Memory B cell (primary cell): ENCODE data around the gene SLC7A4.

ENCODE experiments used
- ATAC-seq: fragments of 150-1000 bp; cut with Tn5 transposase; 2 replicates; pipeline ENCODE4 v1.10.0; 2021; ENCODE audit warnings: low read depth, mild to moderate bottlenecking, moderate library complexity
- DNase-seq, 2 donors: peaks; one replicate each; pipeline ENCODE4 v3.0.0; 2022; ENCODE audit warnings: low spot score in 2 of 2
- H3K27ac Mint-ChIP-seq: one replicate; pipeline ENCODE4 v1.8.0; 2022; ENCODE audit warnings: mild to moderate bottlenecking, moderate library complexity, mixed read lengths
- H3K27me3 Mint-ChIP-seq: one replicate; pipeline ENCODE4 v1.8.0; 2022; ENCODE audit warnings: mixed read lengths
- H3K36me3 Mint-ChIP-seq: one replicate; pipeline ENCODE4 v1.8.0; 2022; ENCODE audit warnings: mild to moderate bottlenecking, mixed read lengths
- H3K4me1 Mint-ChIP-seq: one replicate; pipeline ENCODE4 v1.8.0; 2022; ENCODE audit warnings: mixed read lengths
- H3K4me3 Mint-ChIP-seq: one replicate; pipeline ENCODE4 v1.8.0; 2022; ENCODE audit warnings: mild to moderate bottlenecking, moderate library complexity, mixed read lengths
- H3K9me3 Mint-ChIP-seq: one replicate; pipeline ENCODE4 v1.8.0; 2022; ENCODE audit warnings: mixed read lengths

SLC7A4 gene

GRCh38 chr22:21025763-21026755, 6.3 kb downstream of the SLC7A4 start:
- peaks cover 3% of the 10 kb centered on the region for H3K4me1 Mint-ChIP-seq
- DNase-seq = no peak
- H3K27ac Mint-ChIP-seq = no peak overlapping the region
- no peak overlapping the region for H3K4me3 Mint-ChIP-seq
- H3K9me3 Mint-ChIP-seq = no peaks in the 10 kb centered on the region
- H3K36me3 Mint-ChIP-seq = no peaks in the 10 kb centered on the region
- peaks cover 23% of the 10 kb centered on the region for H3K27me3 Mint-ChIP-seq
- no peak for ATAC-seq

GRCh38 chr22:21025266-21025665, 7.1 kb downstream of the SLC7A4 start:
- no peak for ATAC-seq
- Mint-ChIP-seq H3K4me1 (peaks cover 3% of the 10 kb centered on the region), H3K36me3 (no peaks in the 10 kb centered on the region)

GRCh38 chr22:21022955-21023614, 9.3 kb downstream of the SLC7A4 start:
- Mint-ChIP-seq H3K9me3 (no peaks in the 10 kb centered on the region), H3K27ac (no peak overlapping the region), H3K27me3 (peaks cover 14% of the 10 kb centered on the region), H3K4me1 (peaks cover 6% of the 10 kb centered on the region), H3K4me3 (no peak overlapping the region), H3K36me3 (no peaks in the 10 kb centered on the region)
- ATAC-seq = no peak
- no peak for DNase-seq

More at GRCh38 chr22:21025266-21025665, 7.1 kb downstream of the SLC7A4 start:
- H3K4me3 Mint-ChIP-seq = no peak overlapping the region
- no peak for DNase-seq
- peaks cover 20% of the 10 kb centered on the region for H3K27me3 Mint-ChIP-seq
- H3K9me3 Mint-ChIP-seq = no peaks in the 10 kb centered on the region
- no peak overlapping the region for H3K27ac Mint-ChIP-seq

- Mint-ChIP-seq H3K9me3 (no peaks in the 10 kb centered on the region), H3K27ac (no peak overlapping the region), H3K27me3 (peaks cover 14% of the 10 kb centered on the region), H3K36me3 (no peaks in the 10 kb centered on the region), H3K4me1 (peaks cover 6% of the 10 kb centered on the region), H3K4me3 (no peak overlapping the region)
- DNase-seq = no peak
- ATAC-seq = no peak
Observed at GRCh38 chr22:21022507-21022906, 9.9 kb downstream of the SLC7A4 start.

- Mint-ChIP-seq H3K9me3 (no peaks in the 10 kb centered on the region), H3K27ac (no peak overlapping the region), H3K4me1 (peaks cover 6% of the 10 kb centered on the region), H3K4me3 (no peak overlapping the region), H3K36me3 (no peaks in the 10 kb centered on the region), H3K27me3 (peaks cover 9% of the 10 kb centered on the region)
- DNase-seq (no peak), ATAC-seq (peak; percentile 68)
Observed at GRCh38 chr22:21020802-21021429, 11.4 kb downstream of the SLC7A4 start.

- DNase-seq (no peak), ATAC-seq (no peak)
- Mint-ChIP-seq H3K9me3 (no peaks in the 10 kb centered on the region), H3K36me3 (no peaks in the 10 kb centered on the region), H3K4me3 (no peak overlapping the region), H3K27me3 (peaks cover 9% of the 10 kb centered on the region), H3K27ac (peak overlapping the region; percentile 72), H3K4me1 (peaks cover 16% of the 10 kb centered on the region)
Observed at GRCh38 chr22:21018314-21018713, 14.0 kb downstream of the SLC7A4 start.

- Mint-ChIP-seq H3K4me1 (peaks cover 16% of the 10 kb centered on the region), H3K27ac (peak overlapping the region; percentile 86)
- DNase-seq = no peak
Observed at GRCh38 chr22:21016644-21017420, 15.5 kb downstream of the SLC7A4 start.

GRCh38 chr22:21015466-21016006, 16.8 kb downstream of the SLC7A4 start:
- DNase-seq = no peak
- H3K4me3 Mint-ChIP-seq = no peak overlapping the region

More at GRCh38 chr22:21016644-21017420, 15.5 kb downstream of the SLC7A4 start:
- no peaks in the 10 kb centered on the region for H3K36me3 Mint-ChIP-seq
- no peaks in the 10 kb centered on the region for H3K9me3 Mint-ChIP-seq
- ATAC-seq = no peak
- peaks cover 9% of the 10 kb centered on the region for H3K27me3 Mint-ChIP-seq
- H3K4me3 Mint-ChIP-seq = peak overlapping the region; percentile 9

GRCh38 chr22:21014726-21015465, 17.5 kb downstream of the SLC7A4 start, which contains the start of gene P2RX6:
TSS of gene P2RX6 (plus strand) at chr22:21015165. CDS start at chr22:21015175, 10 bp downstream.
- no peak for DNase-seq
- Mint-ChIP-seq H3K4me1 (peaks cover 16% of the 10 kb centered on the region), H3K27me3 (no peaks in the 10 kb centered on the region), H3K36me3 (no peaks in the 10 kb centered on the region), H3K27ac (peak within 1 kb of the TSS; percentile 95), H3K4me3 (peak within 1 kb of the TSS; percentile 88), H3K9me3 (no peaks in the 10 kb centered on the region)
- ATAC-seq = no peak

More at GRCh38 chr22:21015466-21016006, 16.8 kb downstream of the SLC7A4 start:
- H3K27ac Mint-ChIP-seq = peak overlapping the region; percentile 95
- peaks cover 3% of the 10 kb centered on the region for H3K27me3 Mint-ChIP-seq
- H3K36me3 Mint-ChIP-seq = no peaks in the 10 kb centered on the region
- no peaks in the 10 kb centered on the region for H3K9me3 Mint-ChIP-seq
- H3K4me1 Mint-ChIP-seq = peaks cover 16% of the 10 kb centered on the region
- no peak for ATAC-seq

GRCh38 chr22:21014202-21014725, 18.1 kb downstream of the SLC7A4 start:
- Mint-ChIP-seq H3K9me3 (no peaks in the 10 kb centered on the region), H3K27ac (peak overlapping the region; percentile 95), H3K36me3 (no peaks in the 10 kb centered on the region), H3K27me3 (no peaks in the 10 kb centered on the region), H3K4me3 (peak overlapping the region; percentile 88), H3K4me1 (peaks cover 16% of the 10 kb centered on the region)
- ATAC-seq (peak; percentile 93), DNase-seq (peak; percentile 78 to 84)

GRCh38 chr22:21013657-21014201, 18.6 kb downstream of the SLC7A4 start:
- ATAC-seq (no peak), DNase-seq (no peak)
- peak overlapping the region; percentile 88 for H3K4me3 Mint-ChIP-seq
- no peaks in the 10 kb centered on the region for H3K27me3 Mint-ChIP-seq
- H3K9me3 Mint-ChIP-seq = no peaks in the 10 kb centered on the region
- H3K4me1 Mint-ChIP-seq = peaks cover 14% of the 10 kb centered on the region
- peak overlapping the region; percentile 95 for H3K27ac Mint-ChIP-seq
- H3K36me3 Mint-ChIP-seq = no peaks in the 10 kb centered on the region
